BJ (cell line): ENCODE measurements around the gene ENTREP3. TPM values are rescaled to one million over a fixed set of nuclear protein-coding genes. Genes with fewer than 3 reads are reported as not detected.

ENCODE experiments used
- CTCF ChIA-PET: fragments of 350-600 bp; formaldehyde crosslinking; extraction: SDS; loops from one replicate; lab custom pipeline; 2021; ENCODE audit warnings: antibody characterized with exemption, inconsistent platforms; lab: Yijun Ruan, JAX
- POLR2A ChIA-PET: fragments of 300-600 bp; sonication (Branson Sonifier 250); formaldehyde crosslinking; extraction: SDS; loops from one replicate; lab custom pipeline; 2021; ENCODE audit warnings: antibody characterized with exemption; lab: Charles Lee
- DNase-seq: peaks from one replicate; pipeline ENCODE4 v3.0.0-alpha.2; 2011; ENCODE audit warnings: low read depth
- H3K27me3 ChIP-seq: 2 replicates; pipeline ENCODE4 v1.6.0; 2011; ENCODE audit warnings: low read length; ENCODE audit not compliant: control insufficient read depth, insufficient read depth
- H3K36me3 ChIP-seq: 2 replicates; pipeline ENCODE4 v1.5.1; 2011; ENCODE audit warnings: low read length; ENCODE audit not compliant: control insufficient read depth, insufficient read depth
- H3K4me3 ChIP-seq: 2 replicates; pipeline ENCODE4 v1.5.1; 2011; ENCODE audit warnings: low read depth, mild to moderate bottlenecking, control low read depth, low read length
- polyA plus RNA-seq: library from polyadenylated mRNA; depleted of rRNA; stranded (reverse); fragments of >200 nt; gene quantifications from 2 replicates; pipeline ENCODE4 v1.2.3, GENCODE V29; 2011
- TF ChIP-seq, protein P1 (sequence below): IDR thresholded peaks from 2 replicates; pipeline ENCODE4 v1.5.1; 2011; ENCODE audit warnings: low read depth, mild to moderate bottlenecking, control low read depth, inconsistent platforms, low read length, moderate library complexity; ENCODE audit not compliant: insufficient read depth

ENTREP3 gene
- polyA plus RNA-seq, 1 experiment, result 15.7 TPM

DNA sequence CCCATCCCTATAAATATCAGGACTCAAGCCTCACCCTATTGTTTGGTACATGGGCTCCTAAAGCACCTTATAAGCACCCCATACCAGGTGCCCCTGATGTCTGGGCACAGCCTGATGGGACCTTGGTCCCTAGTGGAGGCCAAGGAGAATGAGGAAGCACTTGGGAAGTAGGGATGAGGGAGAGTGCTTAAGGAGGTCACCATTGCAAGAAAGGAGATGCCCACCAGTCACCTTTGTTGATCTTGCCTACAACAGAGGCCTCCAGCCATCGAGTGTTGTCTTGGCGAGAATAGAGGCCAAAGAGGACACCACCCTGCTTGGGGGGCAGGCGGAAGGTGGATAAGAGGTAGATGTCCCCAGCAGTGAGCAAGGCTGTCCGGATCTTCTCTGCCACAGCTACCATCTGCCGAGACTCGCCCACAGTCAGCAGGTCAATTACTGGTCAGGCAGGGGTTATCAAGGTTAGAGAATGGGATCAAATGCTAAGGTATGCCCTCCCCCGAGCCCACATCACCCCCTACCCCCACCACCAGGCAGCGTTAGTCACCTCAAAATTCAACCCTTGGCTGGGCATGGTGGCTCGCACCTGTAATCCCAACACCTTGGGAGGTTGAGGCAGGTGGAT, 49.2 kb downstream of the ENTREP3 start:
- DNase-seq, result no peak
- Histone ChIP-seq H3K27me3 (no peaks in the 10 kb centered on the region), H3K36me3 (peaks cover 5% of the 10 kb centered on the region), H3K4me3 (no peak overlapping the region)
- ChIA-PET POLR2A (no interaction called here), CTCF (interaction anchor here (1.1 to 6.7 kb wide), 6 partner anchors 11 to 44 kb away, joined by 3 to 79 read pairs (median 15); partner anchors contain the start of genes KRTCAP2 and TRIM46)
- TF ChIP-seq, protein P1, sequence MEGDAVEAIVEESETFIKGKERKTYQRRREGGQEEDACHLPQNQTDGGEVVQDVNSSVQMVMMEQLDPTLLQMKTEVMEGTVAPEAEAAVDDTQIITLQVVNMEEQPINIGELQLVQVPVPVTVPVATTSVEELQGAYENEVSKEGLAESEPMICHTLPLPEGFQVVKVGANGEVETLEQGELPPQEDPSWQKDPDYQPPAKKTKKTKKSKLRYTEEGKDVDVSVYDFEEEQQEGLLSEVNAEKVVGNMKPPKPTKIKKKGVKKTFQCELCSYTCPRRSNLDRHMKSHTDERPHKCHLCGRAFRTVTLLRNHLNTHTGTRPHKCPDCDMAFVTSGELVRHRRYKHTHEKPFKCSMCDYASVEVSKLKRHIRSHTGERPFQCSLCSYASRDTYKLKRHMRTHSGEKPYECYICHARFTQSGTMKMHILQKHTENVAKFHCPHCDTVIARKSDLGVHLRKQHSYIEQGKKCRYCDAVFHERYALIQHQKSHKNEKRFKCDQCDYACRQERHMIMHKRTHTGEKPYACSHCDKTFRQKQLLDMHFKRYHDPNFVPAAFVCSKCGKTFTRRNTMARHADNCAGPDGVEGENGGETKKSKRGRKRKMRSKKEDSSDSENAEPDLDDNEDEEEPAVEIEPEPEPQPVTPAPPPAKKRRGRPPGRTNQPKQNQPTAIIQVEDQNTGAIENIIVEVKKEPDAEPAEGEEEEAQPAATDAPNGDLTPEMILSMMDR, result no peak

- TF ChIP-seq, protein P1, result no peak
- DNase-seq, result no peak
- CTCF ChIA-PET, result interaction anchor here (1.1 to 6.7 kb wide), 4 partner anchors 10 to 45 kb away, joined by 3 to 79 read pairs (median 41); no protein-coding TSS in a partner anchor
These were observed 50.2 kb downstream of the ENTREP3 start for GRCh38 chr1:155205035-155205434.

DNA sequence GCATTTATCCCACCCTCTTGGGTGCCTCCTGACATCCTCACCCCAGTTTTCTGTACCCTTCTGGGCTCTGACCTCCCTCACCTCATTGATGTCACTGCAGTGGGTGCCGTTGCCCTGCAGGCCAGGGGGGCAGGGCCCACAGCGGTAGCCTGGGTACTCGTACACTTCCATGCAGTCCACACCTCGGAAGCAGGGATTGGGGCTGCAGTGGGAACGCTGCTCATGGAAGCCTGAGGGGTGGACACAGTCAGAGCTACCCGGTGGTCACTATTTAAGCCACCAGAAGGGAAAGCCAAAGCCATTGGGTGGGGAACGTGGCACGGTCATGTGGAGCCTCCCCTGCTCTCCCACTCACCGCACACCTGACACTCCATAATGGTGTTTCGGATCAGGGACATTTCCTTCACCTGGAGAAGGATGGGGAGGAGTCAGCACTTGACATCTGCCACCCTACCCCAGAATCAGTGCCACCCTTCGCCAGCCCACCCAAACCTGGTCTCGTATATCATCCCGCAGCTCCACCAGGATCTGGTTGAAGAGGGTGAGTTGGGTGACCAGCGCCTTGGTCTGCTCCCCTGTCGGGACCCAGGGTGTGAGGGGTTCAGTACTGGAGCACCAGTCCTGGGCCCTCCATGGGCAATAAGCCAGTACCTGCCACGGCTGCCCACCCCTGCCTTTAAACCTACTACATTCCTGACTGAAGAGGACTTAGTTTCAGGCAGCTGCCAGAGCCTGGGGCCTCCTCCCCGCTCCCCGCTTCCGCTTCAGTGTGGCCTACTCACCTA, 52.4 kb downstream of the ENTREP3 start:
- CTCF ChIA-PET, result interaction anchor here (1.4 to 6.7 kb wide), 3 partner anchors 8 to 23 kb away, joined by 5 to 79 read pairs (median 75); no protein-coding TSS in a partner anchor
- H3K36me3 ChIP-seq, result peaks cover 18% of the 10 kb centered on the region
- TF ChIP-seq, protein P1, result no peak
- H3K27me3 ChIP-seq, result no peaks in the 10 kb centered on the region
- POLR2A ChIA-PET, result no interaction called here
- no peak overlapping the region for H3K4me3 ChIP-seq
- no peak for DNase-seq

More at GRCh38 chr1:155205035-155205434, 50.2 kb downstream of the ENTREP3 start:
- Histone ChIP-seq H3K27me3 (no peaks in the 10 kb centered on the region), H3K36me3 (peaks cover 10% of the 10 kb centered on the region), H3K4me3 (no peak overlapping the region)
- POLR2A ChIA-PET, result no interaction called here

DNA sequence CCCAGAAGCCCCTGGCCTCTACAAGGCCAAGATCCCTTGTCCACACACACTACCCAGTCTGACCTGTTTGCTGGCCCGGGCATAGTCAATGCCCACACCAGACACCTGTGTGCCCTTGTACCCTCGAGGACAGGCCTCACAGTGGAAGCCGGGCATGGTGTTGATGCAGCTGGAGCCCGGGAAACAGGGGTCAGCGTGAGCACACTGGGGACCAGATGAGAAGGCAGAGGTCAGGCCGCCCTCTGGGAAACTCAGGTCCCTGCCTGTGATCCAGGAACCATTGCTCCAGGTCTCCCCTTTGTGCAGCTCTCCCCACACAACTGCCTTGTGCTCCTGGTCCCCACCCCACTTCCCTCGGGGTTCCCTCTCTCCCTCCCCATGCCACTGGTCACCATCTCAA, 53.1 kb downstream of the ENTREP3 start:
- Histone ChIP-seq H3K27me3 (no peaks in the 10 kb centered on the region), H3K4me3 (no peak overlapping the region), H3K36me3 (peaks cover 20% of the 10 kb centered on the region)
- no peak for DNase-seq
- CTCF ChIA-PET, result interaction anchor here (1.4 kb wide), 1 partner anchor 9 kb away, joined by 5 read pairs; no protein-coding TSS in a partner anchor
- TF ChIP-seq, protein P1, result no peak
- POLR2A ChIA-PET, result no interaction called here

- DNase-seq, result no peak
- TF ChIP-seq, protein P1, result no peak
- CTCF ChIA-PET, result interaction anchor here (0.7 kb wide), 1 partner anchor 28 kb away, joined by 3 read pairs; the partner anchor contains the start of gene KRTCAP2
- Histone ChIP-seq H3K4me3 (no peak overlapping the region), H3K36me3 (peaks cover 24% of the 10 kb centered on the region), H3K27me3 (no peaks in the 10 kb centered on the region)
- POLR2A ChIA-PET, result no interaction called here
These were observed 54.4 kb downstream of the ENTREP3 start for GRCh38 chr1:155200920-155201319.
